Measurements from ENCODE around the gene EPS8L3. TPM values are rescaled to one million over a fixed set of nuclear protein-coding genes. Genes with fewer than 3 reads are reported as not detected.

EPS8L3 gene
- total RNA-seq, 1 experiment from 2014 or later = not detected

- POLR2A ChIA-PET (ENCODE audit: low non-redundant PET) = interaction anchor here (0.8 kb wide), 1 partner anchor 20 kb away, joined by 4 read pairs; no protein-coding TSS in a partner anchor
- peak; percentile 86 for DNase-seq (ENCODE audit: low spot score)
- CTCF ChIA-PET = no interaction called here
- Histone ChIP-seq H3K9me3 (ENCODE audit: low read depth, low read length, poor library complexity, severe bottlenecking) (no peaks in the 10 kb centered on the region), H3K27me3 (replicated peaks; ENCODE audit: insufficient read depth, low read depth, low read length, poor library complexity) (no peaks in the 10 kb centered on the region), H3K4me1 (ENCODE audit: insufficient read depth, low read length, poor library complexity, severe bottlenecking) (no peaks in the 10 kb centered on the region), H3K4me3 (ENCODE audit: low read depth, low read length, poor library complexity, severe bottlenecking) (peak overlapping the region; percentile 74), H3K36me3 (ENCODE audit: insufficient read depth, low read length, poor library complexity, severe bottlenecking) (peaks cover 15% of the 10 kb centered on the region), H3K27ac (ENCODE audit: low read depth, low read length, poor library complexity, severe bottlenecking) (peak overlapping the region; percentile 77)
- BruUV-seq (replicated peaks) = no TSS peak
- intact Hi-C loops (cut with micrococcal nuclease; ENCODE audit: unreplicated experiment) = no loop called here
- TF ChIP-seq EZH2 (IDR thresholded peaks at IDR 0.05; ENCODE audit: borderline replicate concordance, low read depth, low read length, poor library complexity, severe bottlenecking) = no peak
- TF ChIP-seq CTCF (conservative IDR thresholded peaks at IDR 0.05; ENCODE audit: low read depth, low read length) = no peak
Observed at GRCh38 chr1:109739738-109740614, 23.7 kb downstream of the EPS8L3 start.

- intact Hi-C loops (cut with micrococcal nuclease; ENCODE audit: unreplicated experiment) = no loop called here
- no peaks in the 10 kb centered on the region for H3K27me3 ChIP-seq (replicated peaks; ENCODE audit: insufficient read depth, low read depth, low read length, poor library complexity)
Observed at GRCh38 chr1:109733236-109733870, 30.4 kb downstream of the EPS8L3 start.

GRCh38 chr1:109732390-109732881, 31.3 kb downstream of the EPS8L3 start:
- Histone ChIP-seq H3K9me3 (ENCODE audit: low read depth, low read length, poor library complexity, severe bottlenecking) (no peaks in the 10 kb centered on the region), H3K27ac (ENCODE audit: low read depth, low read length, poor library complexity, severe bottlenecking) (no peak overlapping the region), H3K36me3 (ENCODE audit: insufficient read depth, low read length, poor library complexity, severe bottlenecking) (peaks cover 7% of the 10 kb centered on the region), H3K27me3 (replicated peaks; ENCODE audit: insufficient read depth, low read depth, low read length, poor library complexity) (no peaks in the 10 kb centered on the region), H3K4me3 (ENCODE audit: low read depth, low read length, poor library complexity, severe bottlenecking) (no peak overlapping the region), H3K4me1 (ENCODE audit: insufficient read depth, low read length, poor library complexity, severe bottlenecking) (peaks cover 13% of the 10 kb centered on the region)
- no peak for TF ChIP-seq EZH2 (IDR thresholded peaks at IDR 0.05; ENCODE audit: borderline replicate concordance, low read depth, low read length, poor library complexity, severe bottlenecking)
- TF ChIP-seq CTCF (conservative IDR thresholded peaks at IDR 0.05; ENCODE audit: low read depth, low read length) = no peak
- ChIA-PET POLR2A (ENCODE audit: low non-redundant PET) (no interaction called here), CTCF (no interaction called here)
- intact Hi-C loops (cut with micrococcal nuclease; ENCODE audit: unreplicated experiment) = no loop called here
- no peak for DNase-seq (ENCODE audit: low spot score)
- no TSS peak for BruUV-seq (replicated peaks)

More at GRCh38 chr1:109733236-109733870, 30.4 kb downstream of the EPS8L3 start:
- BruUV-seq (replicated peaks) = no TSS peak
- POLR2A ChIA-PET (ENCODE audit: low non-redundant PET) = no interaction called here
- H3K4me1 ChIP-seq (ENCODE audit: insufficient read depth, low read length, poor library complexity, severe bottlenecking) = peaks cover 13% of the 10 kb centered on the region
- TF ChIP-seq CTCF (conservative IDR thresholded peaks at IDR 0.05; ENCODE audit: low read depth, low read length) = no peak
- no peak for TF ChIP-seq EZH2 (IDR thresholded peaks at IDR 0.05; ENCODE audit: borderline replicate concordance, low read depth, low read length, poor library complexity, severe bottlenecking)
- no peak overlapping the region for H3K4me3 ChIP-seq (ENCODE audit: low read depth, low read length, poor library complexity, severe bottlenecking)
- H3K36me3 ChIP-seq (ENCODE audit: insufficient read depth, low read length, poor library complexity, severe bottlenecking) = peaks cover 15% of the 10 kb centered on the region
- DNase-seq (ENCODE audit: low spot score) = no peak
- no peak overlapping the region for H3K27ac ChIP-seq (ENCODE audit: low read depth, low read length, poor library complexity, severe bottlenecking)
- H3K9me3 ChIP-seq (ENCODE audit: low read depth, low read length, poor library complexity, severe bottlenecking) = no peaks in the 10 kb centered on the region
- CTCF ChIA-PET = no interaction called here

All from A673 (cell line).